Prostate gland (tissue), 2 donors: Measurements from ENCODE around the gene CALB2. TPM values are rescaled to one million over a fixed set of nuclear protein-coding genes. Genes with fewer than 3 reads are reported as not detected.
"Not testable (repeated sequence)": the region's sequence is repeated elsewhere in the genome, so short reads cannot be mapped to it uniquely, and the experiment has no call there.

Experiments
- DNase-seq: peaks from one replicate; pipeline ENCODE4 v3.0.0-alpha.2; 2019; ENCODE audit warnings: low spot score
- H3K27ac ChIP-seq, 2 donors: fragments of 200-600 bp; sonication (generic); 2 replicates each; pipeline ENCODE4 v1.5.1; 2017 to 2019
- H3K27me3 ChIP-seq: fragments of 200-600 bp; sonication (generic); replicated peaks from 2 replicates; pipeline ENCODE4 v1.5.1; 2019; ENCODE audit not compliant: insufficient read depth
- H3K36me3 ChIP-seq, 2 donors: fragments of 200-600 bp; sonication (generic); 1 replicate in 1 of 2; 2 replicates in 1 of 2; pipeline versions ENCODE4 v1.5.1 to v1.8.1; 2017 to 2019
- H3K4me1 ChIP-seq: fragments of 200-600 bp; sonication (generic); replicated peaks from 2 replicates; pipeline ENCODE4 v1.5.1; 2019
- H3K4me3 ChIP-seq, 2 donors: fragments of 200-600 bp; sonication (generic); 2 replicates each; pipeline ENCODE4 v1.5.1; 2017 to 2019
- H3K9me3 ChIP-seq: fragments of 200-600 bp; sonication (generic); 2 replicates; pipeline ENCODE4 v1.5.1; 2017
- CTCF ChIP-seq, 4 experiments: fragments of 200-600 bp in 2 of 4; fragments of 450-650 bp in 2 of 4; sonication (generic) in 2 of 4; IDR thresholded peaks; 1 replicate in 3 of 4; 2 replicates in 1 of 4; pipeline ENCODE4 v1.5.1; 2016 to 2019; ENCODE audit warnings: antibody characterized with exemption in 4 of 4, mild to moderate bottlenecking in 2 of 4, moderate library complexity in 2 of 4
- POLR2A ChIP-seq: fragments of 450-650 bp; IDR thresholded peaks from one replicate; pipeline ENCODE4 v1.6.1; 2016; ENCODE audit warnings: antibody characterized with exemption, mild to moderate bottlenecking
- POLR2AphosphoS5 ChIP-seq: sonication (generic); formaldehyde crosslinking; IDR thresholded peaks from one replicate; pipeline ENCODE4 v1.6.1; 2017; ENCODE audit warnings: antibody characterized with exemption
- WGBS: methylation state at CpG from one replicate; pipeline ENCODE4 v1.1.5; 2018; 5-methylcytosine and 5-hydroxymethylcytosine counted together
- intact Hi-C: fragments of 100-400 bp; cut with DNase I; formaldehyde crosslinking; loops from one replicate; pipeline ENCODE4 v1.14.2; 2022
- total RNA-seq, 2 donors: library from RNA; depleted of rRNA; stranded (reverse); fragments of >200 nt; gene quantifications; one replicate each; pipeline ENCODE4 v1.1.0, GENCODE V29; 2016

CALB2 gene
- total RNA-seq, 2 donors from 2014 or later: 2.4 to 6.9 TPM

GRCh38 chr16:71356051-71356740, 2.3 kb upstream of the CALB2 start:
- intact Hi-C loops: no loop called here
- WGBS: 74% methylated on average over 7 of the region's 7 CpGs

GRCh38 chr16:71356936-71357335, 1.6 kb upstream of the CALB2 start:
- H3K27ac ChIP-seq, H3K4me1 ChIP-seq, H3K4me3 ChIP-seq, DNase-seq, H3K36me3 ChIP-seq, H3K9me3 ChIP-seq, intact Hi-C loops, H3K27me3 ChIP-seq: not testable (repeated sequence)
- 95% methylated on average over 4 of the region's 4 CpGs for WGBS

More at GRCh38 chr16:71356051-71356740, 2.3 kb upstream of the CALB2 start:
- no peak for DNase-seq
- H3K4me1 ChIP-seq: no peaks in the 10 kb centered on the region
- no peaks in the 10 kb centered on the region for H3K36me3 ChIP-seq
- no peak overlapping the region for H3K4me3 ChIP-seq
- TF ChIP-seq CTCF (IDR thresholded peaks at IDR 0.05) (no peak), POLR2A (no peak), POLR2AphosphoS5 (no peak)
- H3K27me3 ChIP-seq: no peaks in the 10 kb centered on the region
- no peak overlapping the region for H3K27ac ChIP-seq
- no peaks in the 10 kb centered on the region for H3K9me3 ChIP-seq

- H3K27ac ChIP-seq: no peak overlapping the region
- TF ChIP-seq POLR2AphosphoS5: no peak
- no peak for TF ChIP-seq POLR2A
- no peak for TF ChIP-seq CTCF (IDR thresholded peaks at IDR 0.05)
- H3K9me3 ChIP-seq: no peaks in the 10 kb centered on the region
- H3K27me3 ChIP-seq: no peaks in the 10 kb centered on the region
- intact Hi-C loops: no loop called here
- H3K4me1 ChIP-seq: no peaks in the 10 kb centered on the region
- H3K4me3 ChIP-seq: no peak overlapping the region
- 15% methylated on average over 11 of the region's 11 CpGs for WGBS
- no peak for DNase-seq
- H3K36me3 ChIP-seq: no peaks in the 10 kb centered on the region
Measured at GRCh38 chr16:71357681-71358080, 842 bp upstream of the CALB2 start.

GRCh38 chr16:71359431-71359830, 908 bp downstream of the CALB2 start:
- intact Hi-C loops: no loop called here
- Histone ChIP-seq H3K36me3 (no peaks in the 10 kb centered on the region), H3K27ac (no peak overlapping the region), H3K9me3 (no peaks in the 10 kb centered on the region), H3K4me1 (no peaks in the 10 kb centered on the region), H3K27me3 (no peaks in the 10 kb centered on the region), H3K4me3 (no peak overlapping the region)
- TF ChIP-seq POLR2A: no peak
- TF ChIP-seq POLR2AphosphoS5: no peak
- no peak for TF ChIP-seq CTCF (IDR thresholded peaks at IDR 0.05)
- DNase-seq: no peak
- 86% methylated on average over 6 of the region's 6 CpGs for WGBS

- H3K27me3 ChIP-seq: no peaks in the 10 kb centered on the region
- DNase-seq: no peak
- intact Hi-C loops: no loop called here
- TF ChIP-seq POLR2A (no peak), CTCF (IDR thresholded peaks at IDR 0.05) (no peak), POLR2AphosphoS5 (no peak)
- no peak overlapping the region for H3K4me3 ChIP-seq
- H3K27ac ChIP-seq: no peak overlapping the region
- no peaks in the 10 kb centered on the region for H3K36me3 ChIP-seq
- WGBS: 71% methylated on average over 2 of the region's 2 CpGs
- H3K4me1 ChIP-seq: no peaks in the 10 kb centered on the region
- no peaks in the 10 kb centered on the region for H3K9me3 ChIP-seq
Measured at GRCh38 chr16:71360378-71360777, 1.9 kb downstream of the CALB2 start.
